GM21786 (cell line): ENCODE data around the gene GRM8.

Experiments used
- ATAC-seq: cut with Tn5 transposase; IDR thresholded peaks from one replicate; pipeline ENCODE4 v1.9.1; 2021; ENCODE audit not compliant: unreplicated experiment

The GRM8 gene

DNA sequence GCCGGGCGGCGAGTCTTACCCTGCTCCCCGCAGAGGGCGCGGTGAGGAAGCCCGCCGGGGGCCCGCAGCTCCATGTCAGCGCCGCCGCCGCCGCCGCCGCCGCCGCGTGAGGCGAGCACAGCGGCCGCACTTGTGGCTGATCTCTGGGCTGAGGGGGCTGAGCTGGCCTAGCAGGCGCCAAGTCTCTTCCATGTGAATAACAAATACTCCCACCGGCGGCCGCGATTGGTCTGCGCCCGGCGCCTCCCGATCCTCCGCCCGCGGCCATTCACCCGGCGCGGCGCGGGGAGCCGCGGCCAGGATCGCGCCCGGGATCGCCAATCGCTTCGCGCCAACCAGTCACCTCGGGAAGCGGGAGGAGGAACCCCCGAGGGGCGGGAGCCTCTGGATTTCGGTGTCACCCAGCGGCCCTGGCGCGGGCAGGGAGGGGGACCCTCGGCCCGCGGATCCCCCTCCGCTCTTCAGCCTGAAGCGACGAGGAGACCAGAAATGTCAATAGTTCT is at the start of gene GRM8:
Gene GRM8 (minus strand): TSS at position 164 of the 503 bp plus-strand sequence.
- ATAC-seq = peak; percentile 1

DNA sequence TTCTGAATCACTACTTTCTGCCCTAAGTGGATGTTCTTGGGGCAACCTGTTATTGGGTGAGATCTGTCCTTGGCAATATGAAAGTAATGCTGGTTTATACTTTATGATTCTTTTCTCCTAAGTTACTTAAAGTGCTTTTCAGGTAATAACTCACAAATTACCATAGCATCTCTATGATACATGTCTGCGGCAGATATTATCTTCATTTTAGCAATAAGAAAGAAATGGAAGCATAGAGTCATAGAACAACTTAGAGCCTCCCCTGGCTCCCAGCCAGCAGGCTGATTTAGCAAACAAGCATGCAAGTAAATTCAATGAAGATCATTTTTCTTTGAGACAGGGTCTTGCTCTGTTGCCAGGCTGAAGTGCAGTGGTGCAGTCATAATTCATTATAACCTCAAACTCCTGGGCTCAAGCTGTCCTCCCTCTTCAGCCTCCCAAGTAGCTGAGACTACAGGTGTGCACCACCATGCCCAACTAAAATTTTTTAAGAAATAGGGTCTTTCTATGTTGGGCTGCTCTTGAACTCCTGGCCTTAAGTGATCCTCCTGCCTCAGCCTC is 38.1 kb upstream of the GRM8 start:
- ATAC-seq = no peak

DNA sequence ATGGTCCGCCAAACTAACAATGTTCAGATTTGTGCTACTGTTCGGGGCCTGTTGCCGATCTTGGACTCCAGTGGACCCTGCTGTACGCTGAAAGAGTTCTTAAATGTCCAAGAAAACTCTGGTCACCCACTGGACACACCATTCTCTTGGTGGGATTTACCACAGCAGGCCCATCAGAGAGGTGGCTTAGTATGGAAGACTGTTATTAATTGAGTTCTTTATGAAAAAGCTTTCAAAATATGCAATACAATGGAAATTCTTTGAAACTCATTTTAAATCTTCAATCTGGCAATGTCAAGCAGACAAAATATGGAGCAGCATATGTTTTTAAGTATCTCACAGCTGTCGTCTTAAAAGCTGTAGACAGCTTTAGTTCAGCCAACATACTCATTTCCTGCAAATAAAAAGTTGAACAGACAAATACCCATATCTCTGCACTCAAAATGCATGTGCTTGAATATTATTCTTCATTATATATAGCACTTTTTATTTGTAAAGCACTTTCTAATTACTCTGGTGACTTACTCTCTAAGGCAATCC is 37.4 kb upstream of the GRM8 start:
- ATAC-seq = no peak

DNA sequence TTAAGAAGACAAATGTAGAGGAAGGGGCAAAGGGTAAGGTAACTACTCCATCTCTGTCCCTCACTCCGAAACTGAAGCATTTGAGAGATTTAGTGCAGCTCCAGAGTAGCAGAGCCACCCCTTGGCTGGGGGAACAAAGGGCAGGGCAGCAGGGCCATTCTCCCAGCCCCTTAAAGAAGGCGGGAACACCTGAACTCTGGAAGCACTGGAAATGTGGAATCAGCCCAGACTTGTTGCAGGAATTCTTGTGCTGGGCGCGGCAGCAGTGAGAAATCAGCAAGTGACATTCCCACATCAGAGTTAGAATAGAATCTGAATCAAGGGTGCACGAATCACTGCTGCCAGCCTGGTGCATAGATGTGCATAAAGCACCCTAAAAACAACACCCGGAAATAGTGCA is 34.4 kb upstream of the GRM8 start:
- no peak for ATAC-seq

DNA sequence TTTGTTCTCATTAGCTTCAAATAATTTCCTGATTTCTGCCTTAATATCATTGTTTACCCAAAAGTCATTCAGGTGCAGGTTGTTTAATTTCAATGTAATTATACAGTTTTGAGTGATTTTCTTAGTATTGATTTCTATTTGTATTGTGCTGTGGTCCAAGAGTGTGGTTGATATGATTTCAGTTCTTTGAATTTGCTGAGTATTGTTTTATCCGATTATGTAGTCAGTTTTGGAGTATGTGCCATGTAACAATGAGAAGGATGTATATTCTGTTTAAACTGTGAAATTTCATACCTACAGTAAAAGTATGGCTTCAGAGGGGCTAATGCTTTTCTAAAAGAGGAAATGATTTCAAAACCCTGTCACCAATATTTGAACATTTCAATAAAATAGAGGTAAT is 17.4 kb upstream of the GRM8 start:
- ATAC-seq = no peak

DNA sequence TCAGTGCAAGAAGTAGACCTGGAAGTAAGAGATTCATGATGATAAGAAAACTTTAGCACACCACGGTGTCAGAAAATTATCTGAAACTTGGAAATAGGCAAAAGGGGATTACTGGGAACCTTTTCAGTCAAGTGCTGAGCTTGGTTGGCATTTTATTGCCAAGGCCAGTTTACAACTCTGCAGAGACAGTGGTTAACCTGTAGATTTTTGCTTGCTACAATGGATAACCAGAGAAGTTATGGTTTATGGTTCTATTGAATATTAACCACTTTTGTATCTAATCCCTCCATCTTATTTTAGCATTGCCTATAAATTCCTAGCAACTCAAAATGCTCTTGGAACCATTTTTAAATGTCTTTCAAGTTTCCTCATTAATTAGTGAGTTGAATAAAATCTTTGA is 13.3 kb upstream of the GRM8 start:
- no peak for ATAC-seq

DNA sequence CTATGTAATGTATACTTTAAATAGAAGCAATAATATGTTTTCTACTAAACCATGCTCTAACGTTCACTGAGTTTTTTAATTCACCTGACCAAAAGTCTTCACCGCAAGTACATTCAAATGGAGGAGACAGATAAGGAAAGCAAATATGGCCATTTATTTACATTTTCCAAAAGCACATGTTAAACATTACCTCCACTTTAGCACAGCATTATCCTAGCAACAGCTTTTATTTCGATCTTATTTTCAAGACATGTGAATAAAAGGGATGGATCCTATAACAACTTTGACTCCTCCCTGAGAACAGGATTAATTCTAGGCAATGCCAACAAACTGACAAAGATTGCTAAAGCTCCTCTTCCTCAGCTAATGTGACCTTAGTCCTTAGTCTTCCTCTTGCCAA is 11.5 kb upstream of the GRM8 start:
- no peak for ATAC-seq

DNA sequence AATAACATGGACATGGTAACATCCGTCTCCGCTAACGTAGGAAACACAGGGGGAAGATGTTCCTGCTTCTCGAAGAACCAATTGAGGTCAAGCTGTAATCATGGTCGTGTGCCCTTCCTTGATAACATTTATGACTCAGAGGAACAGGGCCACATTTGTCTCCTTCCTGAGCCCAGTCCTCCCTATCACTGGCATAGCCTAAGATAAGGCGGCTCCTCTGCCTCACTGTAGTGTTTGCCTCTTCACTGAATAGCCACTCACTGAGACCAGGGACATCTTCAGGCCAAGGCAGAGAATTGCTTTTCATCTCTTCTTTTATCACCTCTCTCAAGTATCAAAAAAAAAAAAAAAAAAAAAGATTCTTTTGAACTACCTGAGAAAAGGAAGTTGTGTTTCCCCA is 5.4 kb upstream of the GRM8 start:
- no peak for ATAC-seq

DNA sequence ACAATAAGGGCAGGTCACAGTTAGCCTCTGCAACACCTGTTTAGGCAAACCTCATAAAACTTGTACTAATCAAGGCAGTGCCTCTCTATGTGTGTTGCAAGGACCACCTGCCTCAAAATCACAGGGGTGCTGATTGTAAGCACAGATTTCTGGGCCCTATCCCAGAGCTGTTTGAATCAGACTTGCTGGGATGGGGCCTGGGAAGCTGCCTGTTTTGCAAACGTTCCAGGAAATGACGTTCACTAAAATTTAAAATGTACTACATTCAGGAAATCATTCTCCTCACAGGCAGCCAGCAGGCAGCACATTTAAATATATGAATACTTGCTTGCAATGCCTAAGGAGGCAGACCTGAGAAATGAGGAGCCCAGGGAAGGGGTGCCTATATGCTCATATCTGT is 4.3 kb upstream of the GRM8 start:
- no peak for ATAC-seq

DNA sequence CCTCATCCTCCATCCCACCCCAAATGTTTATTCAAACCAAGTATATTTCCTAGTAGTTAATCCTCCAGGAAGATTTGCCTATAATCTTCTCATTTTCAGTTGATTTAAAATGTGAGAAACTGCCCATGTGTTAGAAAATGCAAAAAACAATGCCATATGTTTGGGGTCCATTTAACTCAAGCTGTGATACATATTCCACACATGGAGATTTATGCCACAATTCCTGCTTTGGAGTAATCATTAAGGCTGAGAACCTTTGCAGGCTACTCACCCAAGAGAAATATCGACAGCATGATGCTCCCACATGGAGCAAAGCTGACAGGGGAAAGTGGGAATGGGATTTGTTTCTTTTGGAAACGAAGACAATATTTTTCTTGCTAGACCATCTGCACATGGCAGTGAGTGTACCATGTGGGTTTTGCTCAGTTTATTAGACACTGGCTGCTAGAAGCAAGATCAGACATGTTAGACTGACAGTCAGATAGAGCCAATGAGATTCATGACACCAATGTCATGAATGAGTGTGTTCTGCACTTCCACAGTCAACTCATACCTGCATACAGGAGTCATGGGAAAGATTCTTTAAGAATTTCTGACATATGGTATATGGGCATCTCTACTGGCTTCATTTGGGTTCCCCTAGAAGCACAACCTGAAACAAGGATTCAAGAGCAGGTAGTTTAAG is 3.4 kb upstream of the GRM8 start:
- ATAC-seq = no peak

DNA sequence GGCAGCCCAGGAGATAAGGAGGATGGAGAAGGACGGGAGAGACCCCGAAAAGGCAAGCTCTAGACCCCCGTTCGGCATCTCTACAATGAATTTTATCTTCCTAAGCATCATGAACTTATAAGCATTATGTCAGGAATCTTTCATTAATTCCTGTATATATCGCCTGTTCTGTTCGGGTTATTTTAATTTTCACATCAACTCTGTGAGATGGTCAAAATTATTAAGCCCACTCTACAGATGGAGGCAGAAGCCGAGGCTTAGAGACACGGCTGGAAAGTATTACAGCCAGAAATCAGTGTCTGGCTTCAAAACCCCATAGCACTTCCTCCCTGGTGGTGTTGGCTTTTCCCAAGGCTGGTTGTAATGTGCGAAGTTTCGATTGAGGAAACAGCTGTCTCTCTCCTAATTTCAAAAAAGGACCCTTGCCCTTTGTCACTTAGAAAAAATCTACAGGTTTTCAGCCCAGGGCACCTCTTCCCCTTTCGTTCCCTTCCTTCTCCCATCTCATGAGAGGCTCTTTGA is 1.5 kb upstream of the GRM8 start:
- ATAC-seq = no peak

DNA sequence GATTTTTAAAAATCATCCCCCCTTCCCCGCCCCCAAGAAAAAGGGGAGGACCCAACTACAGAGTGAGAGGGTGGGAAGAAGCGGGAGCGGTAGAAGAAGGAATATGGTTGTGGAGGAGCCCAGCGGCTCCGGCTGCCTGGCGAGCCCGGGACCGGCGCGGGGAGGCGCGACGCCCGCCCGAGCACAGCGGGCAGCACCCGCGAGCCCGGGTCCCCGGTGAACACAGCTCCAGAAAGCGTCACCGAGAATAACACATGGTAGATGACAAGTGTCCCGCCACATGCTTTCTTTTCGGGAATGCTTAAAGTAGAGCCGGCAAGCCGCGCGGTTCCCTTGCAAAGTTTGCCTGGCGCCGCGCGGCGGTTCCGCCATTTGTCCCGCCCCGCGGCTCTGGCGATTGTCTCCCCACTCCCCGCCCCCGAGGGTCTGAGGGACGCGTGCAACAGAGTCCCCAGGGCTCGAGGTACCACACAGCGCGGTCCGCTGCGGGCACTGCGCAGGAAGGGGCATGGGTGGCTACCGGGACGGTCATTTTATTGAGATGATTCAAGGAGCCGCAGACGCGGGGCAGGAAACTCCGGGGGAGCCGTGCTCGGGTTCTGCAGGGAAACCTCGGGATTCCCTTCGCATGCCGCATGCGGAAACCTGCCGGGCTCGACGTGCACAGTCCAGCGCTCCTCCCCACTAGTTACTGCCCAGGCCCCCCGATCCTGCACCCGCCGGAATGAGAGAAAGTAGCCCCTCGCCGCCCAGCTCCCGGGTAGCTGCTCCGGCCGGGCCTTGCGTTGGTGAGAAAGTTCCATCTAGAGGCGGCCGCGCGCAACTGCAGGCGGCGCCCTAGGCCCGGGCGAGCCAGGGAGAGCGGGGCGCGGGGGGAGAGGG is 781 bp upstream of the GRM8 start:
- ATAC-seq = peak; percentile 80

DNA sequence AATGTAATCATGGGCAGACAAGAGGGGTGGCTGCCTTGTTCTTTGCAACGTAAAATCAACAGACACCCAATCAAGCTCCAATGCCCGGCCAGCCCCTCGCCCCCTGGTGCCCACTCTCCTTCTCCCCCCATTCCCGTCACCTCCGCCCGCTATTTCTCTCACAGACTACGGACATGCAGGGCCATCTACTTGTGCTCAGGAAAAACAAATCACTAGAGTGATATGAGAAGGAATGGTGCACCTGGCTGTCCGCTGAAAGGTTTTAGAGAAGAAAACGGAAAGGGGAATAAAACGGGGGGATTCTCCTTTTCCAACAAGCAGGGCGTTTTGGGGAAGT is 396 bp downstream of the GRM8 start:
- ATAC-seq = no peak

DNA sequence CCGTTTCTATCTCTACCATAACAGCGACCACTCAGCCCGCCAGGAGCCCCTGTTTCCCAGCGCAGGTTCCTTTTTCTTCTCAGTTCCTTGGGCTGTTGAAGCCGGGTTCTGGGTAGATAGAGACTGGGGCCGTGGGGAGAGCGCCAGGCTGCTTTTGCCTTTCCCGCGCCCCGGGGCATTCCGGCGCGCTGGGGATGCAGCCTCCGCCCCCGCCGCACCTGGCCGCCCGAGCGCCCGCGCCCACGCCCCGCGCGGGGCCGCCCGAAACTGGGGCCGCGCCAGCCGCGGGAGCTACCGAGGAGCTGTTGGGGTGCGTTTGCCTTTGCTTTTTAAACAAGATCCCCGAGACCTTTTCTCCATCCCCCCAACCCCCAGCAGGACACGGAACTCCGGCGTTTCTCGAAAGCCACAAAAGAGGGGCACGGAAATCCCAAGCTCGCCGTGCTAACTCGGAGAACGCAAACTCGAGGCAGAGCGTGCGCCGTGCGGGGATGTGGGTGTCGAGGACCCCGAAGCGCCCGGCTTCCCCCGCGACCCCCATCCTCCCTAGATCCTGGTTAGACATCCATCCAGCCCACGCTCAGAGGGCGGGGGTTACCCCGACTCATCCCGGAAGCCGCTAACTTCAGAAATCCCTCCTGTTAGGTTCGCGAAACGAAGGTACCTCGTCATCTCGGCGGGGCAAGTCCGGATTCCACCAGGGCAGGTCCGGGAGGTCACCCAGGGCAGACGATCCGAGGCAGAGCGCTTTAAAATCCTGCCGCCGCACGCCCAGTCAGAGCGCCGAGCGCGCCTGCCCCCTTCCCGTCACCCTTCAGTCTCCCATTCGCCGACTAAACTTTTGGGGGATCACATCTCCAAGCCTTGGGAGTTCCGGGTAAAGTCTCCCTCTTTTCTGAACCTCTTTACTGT is 1.0 kb downstream of the GRM8 start:
- ATAC-seq = no peak

DNA sequence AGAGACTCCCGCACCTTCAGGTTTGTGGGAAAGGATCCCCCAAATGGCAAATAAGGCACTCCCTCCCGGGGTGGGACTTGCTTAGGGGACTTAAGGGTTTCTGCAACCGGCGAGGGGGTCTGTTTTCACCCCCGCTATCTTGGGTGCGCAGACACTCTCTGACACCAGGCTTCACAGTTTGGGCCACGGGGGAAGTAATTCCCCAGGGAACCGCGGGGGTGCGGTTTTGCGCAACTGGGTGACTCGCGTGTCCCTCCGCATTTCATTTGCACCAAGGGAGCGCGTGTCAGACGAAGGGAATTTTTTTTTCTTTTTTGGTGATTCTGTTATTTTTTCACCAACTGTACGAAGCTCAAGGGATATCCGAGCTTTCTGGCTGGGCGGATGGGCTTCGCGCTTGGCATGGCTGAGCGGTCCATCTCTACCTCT is 1.7 kb downstream of the GRM8 start:
- no peak for ATAC-seq

DNA sequence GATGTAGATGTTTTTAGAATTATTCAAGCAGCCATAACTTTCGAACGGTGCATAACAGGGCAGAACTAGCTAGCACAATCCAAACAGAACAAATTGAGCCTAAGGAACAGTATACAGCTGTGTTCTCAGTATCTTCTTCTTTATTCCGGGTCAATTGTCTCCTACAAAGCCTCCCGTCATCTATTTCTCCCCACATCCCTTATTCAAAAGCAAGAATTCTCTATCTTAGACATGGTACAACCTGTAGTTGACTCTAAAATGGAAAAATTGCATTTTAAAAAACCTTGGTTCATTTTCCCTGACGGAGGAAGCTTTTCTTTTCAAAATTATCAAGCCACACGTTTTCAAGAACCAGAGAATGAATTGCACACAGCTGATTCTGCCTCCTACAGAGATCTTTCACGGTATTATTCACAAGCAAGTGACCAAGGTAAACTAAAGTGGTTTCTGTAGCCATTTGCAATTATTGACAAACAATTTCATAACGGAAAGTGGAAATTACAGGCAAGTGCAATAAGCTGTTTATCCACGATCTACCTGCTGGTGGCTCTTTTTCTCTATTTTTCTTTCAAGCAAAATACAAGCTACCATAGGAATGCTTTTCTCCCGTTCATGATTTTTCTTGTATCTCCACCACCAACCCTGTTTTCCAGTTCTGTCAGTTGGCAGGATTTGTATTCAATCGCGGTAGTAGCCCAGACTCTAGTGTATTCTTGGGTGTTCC is 2.3 kb downstream of the GRM8 start:
- no peak for ATAC-seq

DNA sequence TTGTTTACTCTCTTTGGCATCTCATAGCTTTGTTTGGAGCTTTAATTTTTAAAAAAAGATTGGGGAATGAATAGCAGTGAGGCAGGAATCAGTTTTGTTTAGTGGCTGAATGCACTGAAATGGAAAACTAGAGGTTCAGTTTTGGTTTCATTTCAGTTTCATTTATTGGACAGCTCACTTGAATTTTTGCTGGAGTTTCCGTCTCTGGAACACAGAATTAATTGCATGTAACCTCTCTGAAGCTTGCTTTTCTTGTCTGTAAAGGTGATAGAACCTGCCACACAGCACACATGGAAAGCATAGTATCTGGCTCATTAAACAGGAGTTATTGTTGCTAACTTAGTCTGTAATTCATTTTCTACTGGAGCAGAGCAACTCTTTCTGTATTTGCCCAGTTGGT is 7.1 kb downstream of the GRM8 start:
- no peak for ATAC-seq

DNA sequence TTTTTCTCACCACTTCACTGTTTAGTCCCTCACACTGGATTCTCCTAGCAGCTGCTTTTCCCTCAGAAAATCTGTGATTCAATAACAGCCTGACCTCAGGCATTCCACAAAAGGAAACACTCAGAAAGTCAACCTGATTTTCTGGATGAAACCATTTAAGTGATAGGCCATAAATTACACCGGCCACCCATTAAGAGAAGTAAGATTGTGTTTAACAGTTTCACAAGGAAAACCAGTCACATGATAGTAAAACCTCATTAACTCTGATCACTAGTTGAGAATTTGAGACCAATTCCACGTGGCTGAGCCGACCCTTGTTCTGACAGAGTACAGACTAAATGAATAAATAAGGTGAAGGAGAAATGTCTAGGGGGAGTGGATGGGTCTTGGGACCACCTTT is 7.7 kb downstream of the GRM8 start:
- no peak for ATAC-seq

DNA sequence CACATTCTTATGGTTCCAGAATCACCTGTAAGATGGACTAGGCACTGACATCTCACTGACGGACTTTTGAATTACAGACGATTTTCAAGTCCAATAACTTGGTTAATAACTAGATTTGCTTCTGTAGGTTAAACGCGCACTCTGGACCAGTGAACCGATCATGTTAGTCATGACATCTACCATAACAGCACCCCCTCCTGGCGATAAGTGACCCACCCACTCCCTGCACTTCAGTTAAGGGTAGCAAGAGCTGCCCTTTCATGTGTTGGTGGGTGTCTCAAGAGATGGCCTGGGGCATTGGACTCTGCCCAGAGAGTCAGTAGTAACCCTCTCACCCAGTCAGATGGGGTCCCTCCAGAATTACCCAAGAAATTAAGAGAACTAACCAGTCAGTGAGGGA is 12.9 kb downstream of the GRM8 start:
- peak; percentile 45 for ATAC-seq

DNA sequence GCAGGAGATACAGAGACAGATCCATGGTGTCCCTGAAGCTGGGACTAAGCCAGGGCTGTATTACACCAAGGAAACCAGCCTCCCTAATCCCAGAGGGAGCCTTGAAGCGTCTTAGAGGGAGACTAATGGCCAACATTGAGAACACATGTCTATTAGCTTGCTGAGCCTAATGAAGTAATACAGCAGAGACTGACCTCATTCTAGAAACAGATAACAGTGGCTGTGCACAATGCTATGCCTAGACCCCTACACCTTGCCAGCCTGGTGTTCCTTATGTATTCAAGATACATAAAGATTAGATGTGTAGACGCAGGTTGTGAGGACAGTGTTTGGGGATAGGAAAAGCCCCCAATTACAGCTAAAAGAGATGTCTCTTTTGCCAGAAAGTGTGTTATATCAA is 19.1 kb downstream of the GRM8 start:
- ATAC-seq = no peak
